Neural progenitor cell (in vitro differentiated cells): ENCODE data around the gene PNPLA7. TPM values are rescaled to one million over a fixed set of nuclear protein-coding genes. Genes with fewer than 3 reads are reported as not detected.
"Not testable (repeated sequence)": the region's sequence is repeated elsewhere in the genome, so short reads cannot be mapped to it uniquely, and the experiment has no call there.

Experiments
- DNase-seq: peaks from one replicate; pipeline ENCODE4 v3.0.0-alpha.2; 2016; ENCODE audit warnings: low spot score
- H2AFZ ChIP-seq: fragments of 200-600 bp; sonication (generic); replicated peaks from 2 replicates; pipeline ENCODE4 v1.6.1; 2016; ENCODE audit warnings: antibody characterized with exemption
- H3F3A ChIP-seq: fragments of 200-600 bp; sonication (generic); 2 replicates; pipeline ENCODE4 v1.6.1; 2016; ENCODE audit warnings: antibody characterized with exemption, low read depth
- H3K27ac ChIP-seq: fragments of 200-600 bp; sonication (generic); 2 replicates; pipeline ENCODE4 v1.5.1; 2016; ENCODE audit warnings: mild to moderate bottlenecking
- H3K27me3 ChIP-seq: fragments of 200-600 bp; sonication (generic); 2 replicates; pipeline ENCODE4 v1.6.1; 2016; ENCODE audit warnings: mild to moderate bottlenecking, moderate library complexity
- H3K36me3 ChIP-seq: fragments of 200-600 bp; sonication (generic); 2 replicates; pipeline ENCODE4 v1.5.1; 2016
- H3K4me1 ChIP-seq: fragments of 200-600 bp; sonication (generic); 2 replicates; pipeline ENCODE4 v1.6.1; 2016; ENCODE audit warnings: mixed run types
- H3K4me2 ChIP-seq: fragments of 200-600 bp; sonication (generic); 2 replicates; pipeline ENCODE4 v1.6.1; 2016
- H3K4me3 ChIP-seq: fragments of 200-600 bp; sonication (generic); 2 replicates; pipeline ENCODE4 v1.5.1; 2016
- H3K79me2 ChIP-seq: fragments of 200-600 bp; sonication (generic); 2 replicates; pipeline ENCODE4 v1.6.1; 2016; ENCODE audit warnings: low read depth
- H3K9ac ChIP-seq: fragments of 200-600 bp; sonication (generic); 2 replicates; pipeline ENCODE4 v1.6.1; 2016
- H3K9me3 ChIP-seq: fragments of 200-600 bp; sonication (generic); 2 replicates; pipeline ENCODE4 v1.5.1; 2016; ENCODE audit warnings: low read depth
- H4K20me1 ChIP-seq: fragments of 200-600 bp; sonication (generic); 2 replicates; pipeline ENCODE4 v1.6.1; 2016; ENCODE audit warnings: low read depth
- H3K27ac Mint-ChIP-seq: 3 replicates; pipeline ENCODE4 v1.8.0; 2021; ENCODE audit warnings: mixed read lengths
- H3K27me3 Mint-ChIP-seq: 2 replicates; pipeline ENCODE4 v1.8.0; 2022; ENCODE audit warnings: low read depth, mild to moderate bottlenecking, inconsistent platforms, moderate library complexity, mixed read lengths; ENCODE audit not compliant: insufficient read depth
- H3K36me3 Mint-ChIP-seq: 3 replicates; pipeline ENCODE4 v1.8.0; 2021; ENCODE audit warnings: mixed read lengths
- H3K4me1 Mint-ChIP-seq: 3 replicates; pipeline ENCODE4 v1.8.0; 2021; ENCODE audit warnings: mixed read lengths
- H3K4me3 Mint-ChIP-seq: 3 replicates; pipeline ENCODE4 v1.8.0; 2021; ENCODE audit warnings: mild to moderate bottlenecking, moderate library complexity, mixed read lengths
- H3K9me3 Mint-ChIP-seq: 3 replicates; pipeline ENCODE4 v1.8.0; 2020; ENCODE audit warnings: mixed read lengths
- CTCF ChIP-seq: fragments of 200-600 bp; sonication (generic); IDR thresholded peaks from 2 replicates; pipeline ENCODE4 v1.5.1; 2017; ENCODE audit warnings: antibody characterized with exemption, mild to moderate bottlenecking
- EZH2 ChIP-seq: fragments of 200-600 bp; sonication (generic); IDR thresholded peaks from 2 replicates; pipeline ENCODE4 v1.6.1; 2017; ENCODE audit warnings: antibody characterized with exemption, mild to moderate bottlenecking, moderate library complexity
- EZH2phosphoT487 ChIP-seq: fragments of 200-600 bp; sonication (generic); IDR thresholded peaks from 2 replicates; pipeline ENCODE4 v1.6.1; 2017; ENCODE audit warnings: antibody characterized with exemption
- total RNA-seq: library from RNA; depleted of rRNA; stranded (reverse); fragments of >200 nt; gene quantifications from 2 replicates; pipeline ENCODE4 v1.2.3, GENCODE V29; 2015; ENCODE audit warnings: low replicate concordance

Gene PNPLA7
- total RNA-seq, 1 donor from 2014 or later: 0.13 TPM

- Histone ChIP-seq H3K4me2 (no peak overlapping the region), H4K20me1 (no peaks in the 10 kb centered on the region), H3K9me3 (no peaks in the 10 kb centered on the region), H3K36me3 (no peaks in the 10 kb centered on the region), H2AFZ (no peak overlapping the region), H3K27me3 (no peaks in the 10 kb centered on the region), H3K4me3 (no peak overlapping the region), H3K79me2 (no peaks in the 10 kb centered on the region), H3K9ac (no peak overlapping the region), H3K27ac (no peak overlapping the region), H3K4me1 (no peaks in the 10 kb centered on the region), H3F3A (no peaks in the 10 kb centered on the region)
- TF ChIP-seq CTCF (no peak), EZH2phosphoT487 (no peak), EZH2 (no peak)
- no peak for DNase-seq
- Mint-ChIP-seq H3K27me3 (peaks cover 5% of the 10 kb centered on the region), H3K36me3 (no peaks in the 10 kb centered on the region), H3K9me3 (peaks cover 3% of the 10 kb centered on the region), H3K27ac (no peak overlapping the region), H3K4me3 (no peak overlapping the region), H3K4me1 (no peaks in the 10 kb centered on the region)
Observed at GRCh38 chr9:137521405-137521985, 28.7 kb downstream of the PNPLA7 start.

- no peak overlapping the region for H3K4me2 ChIP-seq
- H3K27ac Mint-ChIP-seq: peak overlapping the region; percentile 82
- peaks cover 5% of the 10 kb centered on the region for H3K27me3 Mint-ChIP-seq
- no peak for DNase-seq
- H3K4me3 Mint-ChIP-seq: no peak overlapping the region
- no peaks in the 10 kb centered on the region for H3K27me3 ChIP-seq
- no peaks in the 10 kb centered on the region for H3K79me2 ChIP-seq
- H3K36me3 ChIP-seq: no peaks in the 10 kb centered on the region
- H4K20me1 ChIP-seq: no peaks in the 10 kb centered on the region
- H3K9me3 ChIP-seq: no peaks in the 10 kb centered on the region
- peaks cover 3% of the 10 kb centered on the region for H3K9me3 Mint-ChIP-seq
- H3K4me1 Mint-ChIP-seq: no peaks in the 10 kb centered on the region
- H3K36me3 Mint-ChIP-seq: no peaks in the 10 kb centered on the region
- H3K4me1 ChIP-seq: no peaks in the 10 kb centered on the region
- no peak overlapping the region for H2AFZ ChIP-seq
- no peak for TF ChIP-seq EZH2phosphoT487
- TF ChIP-seq CTCF: no peak
- no peak for TF ChIP-seq EZH2
- no peak overlapping the region for H3K4me3 ChIP-seq
- H3K27ac ChIP-seq: no peak overlapping the region
- H3K9ac ChIP-seq: no peak overlapping the region
- no peaks in the 10 kb centered on the region for H3F3A ChIP-seq
Observed at GRCh38 chr9:137520614-137521404, 29.4 kb downstream of the PNPLA7 start.

GRCh38 chr9:137519553-137519952 lies 30.6 kb downstream of the PNPLA7 start:
- Histone ChIP-seq H3K9me3 (no peaks in the 10 kb centered on the region), H4K20me1 (no peaks in the 10 kb centered on the region), H3K27me3 (no peaks in the 10 kb centered on the region), H3F3A (no peaks in the 10 kb centered on the region), H3K27ac (no peak overlapping the region), H3K36me3 (no peaks in the 10 kb centered on the region), H3K79me2 (no peaks in the 10 kb centered on the region), H3K4me2 (no peak overlapping the region), H2AFZ (no peak overlapping the region), H3K9ac (no peak overlapping the region), H3K4me3 (no peak overlapping the region), H3K4me1 (no peaks in the 10 kb centered on the region)
- Mint-ChIP-seq H3K4me3 (no peak overlapping the region), H3K9me3 (peaks cover 3% of the 10 kb centered on the region), H3K27me3 (peaks cover 5% of the 10 kb centered on the region), H3K36me3 (no peaks in the 10 kb centered on the region), H3K4me1 (no peaks in the 10 kb centered on the region), H3K27ac (no peak overlapping the region)
- TF ChIP-seq EZH2 (no peak), EZH2phosphoT487 (no peak), CTCF (no peak)
- DNase-seq: no peak

GRCh38 chr9:137518661-137519459 lies 31.3 kb downstream of the PNPLA7 start:
- H3K4me2 ChIP-seq, H3K27ac Mint-ChIP-seq, H3K27ac ChIP-seq, H3K9me3 ChIP-seq, H3K36me3 ChIP-seq, H3K27me3 Mint-ChIP-seq, H3F3A ChIP-seq, H3K4me1 ChIP-seq, H3K4me1 Mint-ChIP-seq, H4K20me1 ChIP-seq, DNase-seq, H3K79me2 ChIP-seq, H3K9ac ChIP-seq, H3K9me3 Mint-ChIP-seq, H3K4me3 Mint-ChIP-seq, H3K4me3 ChIP-seq, H2AFZ ChIP-seq, H3K36me3 Mint-ChIP-seq, H3K27me3 ChIP-seq: not testable (repeated sequence)
